Measurements from ENCODE around the gene KANSL3. TPM values are rescaled to one million over a fixed set of nuclear protein-coding genes. Genes with fewer than 3 reads are reported as not detected.
A peak's percentile ranks its signal among the peaks of the same experiment; 100 is the strongest.
"Not testable (repeated sequence)": the region's sequence is repeated elsewhere in the genome, so short reads cannot be mapped to it uniquely, and the experiment has no call there.

The KANSL3 gene
- total RNA-seq, 1 donor = 50.3 TPM

- H3K4me3 ChIP-seq (ENCODE audit: insufficient read depth, low read length) = no peak overlapping the region
- no peaks in the 10 kb centered on the region for H3K9me3 ChIP-seq (ENCODE audit: low read depth, low read length)
- H3K4me2 ChIP-seq (ENCODE audit: insufficient read depth, low read length) = no peak overlapping the region
- no peak for TF ChIP-seq CTCF (IDR thresholded peaks at IDR 0.05; ENCODE audit: extremely low read depth, low read depth, low read length)
- no peaks in the 10 kb centered on the region for H3K27me3 ChIP-seq (ENCODE audit: insufficient read depth, low read length)
- no peaks in the 10 kb centered on the region for H3K79me2 ChIP-seq (ENCODE audit: insufficient read depth, low read length)
- peaks cover 16% of the 10 kb centered on the region for H3K4me1 ChIP-seq (ENCODE audit: insufficient read depth, low read length)
- DNase-seq (ENCODE audit: insufficient read length, low spot score, missing footprints) = peak; percentile 10
- H4K20me1 ChIP-seq (ENCODE audit: insufficient read depth, low read length) = no peaks in the 10 kb centered on the region
- no peak overlapping the region for H3K27ac ChIP-seq (ENCODE audit: low read depth, low read length)
- no peak overlapping the region for H2AFZ ChIP-seq (ENCODE audit: low read length)
- H3K36me3 ChIP-seq (ENCODE audit: insufficient read depth, low read length) = no peaks in the 10 kb centered on the region
Observed at GRCh38 chr2:96662360-96662759, 24.2 kb upstream of the KANSL3 start.

- no peak for TF ChIP-seq CTCF (IDR thresholded peaks at IDR 0.05; ENCODE audit: extremely low read depth, low read depth, low read length)
- H3K4me1 ChIP-seq (ENCODE audit: insufficient read depth, low read length) = peaks cover 16% of the 10 kb centered on the region
- no peaks in the 10 kb centered on the region for H3K36me3 ChIP-seq (ENCODE audit: insufficient read depth, low read length)
- no peak overlapping the region for H3K4me3 ChIP-seq (ENCODE audit: insufficient read depth, low read length)
- peak; percentile 25 for DNase-seq (ENCODE audit: insufficient read length, low spot score, missing footprints)
- H3K79me2 ChIP-seq (ENCODE audit: insufficient read depth, low read length) = no peaks in the 10 kb centered on the region
- H3K9me3 ChIP-seq (ENCODE audit: low read depth, low read length) = no peaks in the 10 kb centered on the region
- no peaks in the 10 kb centered on the region for H4K20me1 ChIP-seq (ENCODE audit: insufficient read depth, low read length)
- no peaks in the 10 kb centered on the region for H3K27me3 ChIP-seq (ENCODE audit: insufficient read depth, low read length)
- no peak overlapping the region for H3K27ac ChIP-seq (ENCODE audit: low read depth, low read length)
- H2AFZ ChIP-seq (ENCODE audit: low read length) = no peak overlapping the region
- no peak overlapping the region for H3K4me2 ChIP-seq (ENCODE audit: insufficient read depth, low read length)
Observed at GRCh38 chr2:96661324-96661723, 23.2 kb upstream of the KANSL3 start.

DNA sequence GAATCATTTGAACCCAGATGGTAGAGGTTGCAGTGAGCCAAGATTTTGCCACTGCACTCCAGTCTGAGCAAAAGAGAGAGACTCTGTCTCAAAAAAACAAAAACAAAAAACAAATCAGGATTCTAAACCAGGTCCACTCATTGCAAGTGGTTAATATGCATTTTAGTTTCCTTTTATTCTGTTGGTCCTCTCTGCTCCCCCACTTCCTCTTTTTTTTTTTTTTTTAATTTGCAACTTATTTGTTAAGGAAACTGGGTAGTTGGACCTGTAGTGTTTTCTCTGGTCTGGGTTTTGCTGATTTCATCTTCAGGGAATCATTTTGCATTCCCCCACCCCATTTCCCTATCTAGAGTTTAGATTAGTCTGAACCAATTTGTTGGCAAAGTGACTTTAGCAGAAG, 18.4 kb upstream of the KANSL3 start:
- Histone ChIP-seq H3K4me1 (ENCODE audit: insufficient read depth, low read length) (no peaks in the 10 kb centered on the region), H3K4me2 (ENCODE audit: insufficient read depth, low read length) (no peak overlapping the region), H3K36me3 (ENCODE audit: insufficient read depth, low read length) (no peaks in the 10 kb centered on the region), H3K4me3 (ENCODE audit: insufficient read depth, low read length) (no peak overlapping the region), H4K20me1 (ENCODE audit: insufficient read depth, low read length) (no peaks in the 10 kb centered on the region), H3K79me2 (ENCODE audit: insufficient read depth, low read length) (no peaks in the 10 kb centered on the region), H3K27ac (ENCODE audit: low read depth, low read length) (no peak overlapping the region), H3K9me3 (ENCODE audit: low read depth, low read length) (no peaks in the 10 kb centered on the region), H3K27me3 (ENCODE audit: insufficient read depth, low read length) (no peaks in the 10 kb centered on the region), H2AFZ (ENCODE audit: low read length) (no peak overlapping the region)
- no peak for DNase-seq (ENCODE audit: insufficient read length, low spot score, missing footprints)
- no peak for TF ChIP-seq CTCF (IDR thresholded peaks at IDR 0.05; ENCODE audit: extremely low read depth, low read depth, low read length)

- H2AFZ ChIP-seq (ENCODE audit: low read length) = no peak overlapping the region
- H3K36me3 ChIP-seq (ENCODE audit: insufficient read depth, low read length) = no peaks in the 10 kb centered on the region
- no peaks in the 10 kb centered on the region for H3K79me2 ChIP-seq (ENCODE audit: insufficient read depth, low read length)
- H3K27me3 ChIP-seq (ENCODE audit: insufficient read depth, low read length) = no peaks in the 10 kb centered on the region
- H3K4me1 ChIP-seq (ENCODE audit: insufficient read depth, low read length) = no peaks in the 10 kb centered on the region
- no peak for TF ChIP-seq CTCF (IDR thresholded peaks at IDR 0.05; ENCODE audit: extremely low read depth, low read depth, low read length)
- no peak overlapping the region for H3K4me3 ChIP-seq (ENCODE audit: insufficient read depth, low read length)
- H3K27ac ChIP-seq (ENCODE audit: low read depth, low read length) = no peak overlapping the region
- DNase-seq (ENCODE audit: insufficient read length, low spot score, missing footprints) = no peak
- H3K4me2 ChIP-seq (ENCODE audit: insufficient read depth, low read length) = no peak overlapping the region
- H3K9me3 ChIP-seq (ENCODE audit: low read depth, low read length) = no peaks in the 10 kb centered on the region
- H4K20me1 ChIP-seq (ENCODE audit: insufficient read depth, low read length) = no peaks in the 10 kb centered on the region
Observed at GRCh38 chr2:96655526-96655925, 17.4 kb upstream of the KANSL3 start.

DNA sequence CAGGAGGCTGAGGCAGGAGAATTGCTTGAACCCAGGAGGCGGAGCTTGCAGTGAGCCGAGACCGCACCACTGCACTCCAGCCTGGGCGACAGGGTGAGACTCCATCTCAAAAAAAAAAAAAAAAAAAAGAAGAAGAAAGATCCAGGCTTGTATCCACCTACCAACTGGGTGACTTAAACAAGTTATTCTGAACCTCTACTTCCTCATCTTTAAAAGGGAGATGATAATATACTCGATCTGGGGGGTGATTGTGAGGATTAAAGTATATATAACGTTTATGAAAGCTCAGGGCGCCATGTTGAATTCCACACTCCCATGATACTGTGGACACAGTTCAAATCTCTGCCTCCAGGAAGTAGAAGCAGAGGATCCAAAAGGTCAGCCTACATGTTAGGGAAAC, 16.7 kb upstream of the KANSL3 start:
- not testable (repeated sequence) for H3K4me3 ChIP-seq (ENCODE audit: insufficient read depth, low read length); DNase-seq (ENCODE audit: insufficient read length, low spot score, missing footprints); H3K4me1 ChIP-seq (ENCODE audit: insufficient read depth, low read length); H3K27ac ChIP-seq (ENCODE audit: low read depth, low read length); H3K36me3 ChIP-seq (ENCODE audit: insufficient read depth, low read length); H2AFZ ChIP-seq (ENCODE audit: low read length); H3K4me2 ChIP-seq (ENCODE audit: insufficient read depth, low read length); H3K27me3 ChIP-seq (ENCODE audit: insufficient read depth, low read length); H3K9me3 ChIP-seq (ENCODE audit: low read depth, low read length); H4K20me1 ChIP-seq (ENCODE audit: insufficient read depth, low read length); H3K79me2 ChIP-seq (ENCODE audit: insufficient read depth, low read length)

All from osteoblast (primary cell).